PC-9 (cell line): ENCODE measurements around the gene UNC5B. TPM values are rescaled to one million over a fixed set of nuclear protein-coding genes. Genes with fewer than 3 reads are reported as not detected.

Experiments used
- BruUV-seq: library from RNA; stranded (reverse); fragments of 400-500 nt; replicated peaks from 2 replicates; lab custom pipeline; 2021; lab: Mats Ljungman, UMichigan
- CTCF ChIA-PET: fragments of 300-600 bp; sonication (Branson Sonifier 250); formaldehyde crosslinking; loops from one replicate; lab custom pipeline; 2022; ENCODE audit warnings: antibody characterized with exemption; lab: Charles Lee
- POLR2A ChIA-PET: fragments of 300-600 bp; sonication (Branson Sonifier 250); formaldehyde crosslinking; loops from one replicate; lab custom pipeline; 2022; ENCODE audit warnings: antibody characterized with exemption; ENCODE audit not compliant: unreplicated experiment; lab: Charles Lee
- DNase-seq, 2 experiments: peaks; one replicate each; pipeline versions ENCODE4 v3.0.0 to v3.0.0-alpha.2; 2015 to 2022; ENCODE audit warnings: mixed read lengths in 1 of 2
- H2AFZ ChIP-seq: fragments of 200-600 bp; sonication (generic); 2 replicates; pipeline ENCODE4 v1.8.1; 2017; ENCODE audit warnings: antibody characterized with exemption
- H3F3A ChIP-seq: fragments of 200-600 bp; sonication (generic); 2 replicates; pipeline ENCODE4 v1.8.1; 2017; ENCODE audit warnings: antibody characterized with exemption, mild to moderate bottlenecking, low read depth; ENCODE audit not compliant: insufficient read depth
- H3K27ac ChIP-seq: fragments of 200-600 bp; sonication (generic); 2 replicates; pipeline ENCODE4 v1.6.1; 2016; ENCODE audit warnings: mixed run types
- H3K27me3 ChIP-seq: fragments of 200-600 bp; sonication (generic); 2 replicates; pipeline ENCODE4 v1.6.1; 2016; ENCODE audit warnings: low read depth, mixed run types; ENCODE audit not compliant: insufficient read depth
- H3K36me3 ChIP-seq: fragments of 200-600 bp; sonication (generic); 2 replicates; pipeline ENCODE4 v1.6.1; 2016; ENCODE audit warnings: low read depth, mixed run types
- H3K4me1 ChIP-seq: fragments of 200-600 bp; sonication (generic); replicated peaks from 2 replicates; pipeline ENCODE4 v1.6.1; 2016; ENCODE audit warnings: mixed run types; ENCODE audit not compliant: insufficient read depth
- H3K4me2 ChIP-seq: fragments of 200-600 bp; sonication (generic); 2 replicates; pipeline ENCODE4 v1.6.1; 2017; ENCODE audit warnings: mixed run types
- H3K4me3 ChIP-seq: fragments of 200-600 bp; sonication (generic); 2 replicates; pipeline ENCODE4 v1.6.1; 2016; ENCODE audit warnings: mixed run types
- H3K79me2 ChIP-seq: fragments of 200-600 bp; sonication (generic); 2 replicates; pipeline ENCODE4 v1.6.1; 2017; ENCODE audit warnings: low read depth, mixed run types
- H3K9me2 ChIP-seq: fragments of 200-600 bp; sonication (generic); 2 replicates; pipeline ENCODE4 v1.8.1; 2017; ENCODE audit warnings: mild to moderate bottlenecking; ENCODE audit not compliant: insufficient read depth
- H3K9me3 ChIP-seq: fragments of 200-600 bp; sonication (generic); 2 replicates; pipeline ENCODE4 v1.8.1; 2016; ENCODE audit warnings: low read depth; ENCODE audit not compliant: insufficient read depth
- H4K20me1 ChIP-seq: fragments of 200-600 bp; sonication (generic); 2 replicates; pipeline ENCODE4 v1.8.1; 2017; ENCODE audit not compliant: insufficient read depth
- CTCF ChIP-seq: fragments of 200-600 bp; sonication (generic); conservative IDR thresholded peaks from 2 replicates; pipeline ENCODE4 v1.6.1; 2017; ENCODE audit warnings: mixed run types, antibody characterized with exemption, mild to moderate bottlenecking, moderate library complexity
- EZH2 ChIP-seq: fragments of 200-600 bp; sonication (generic); IDR thresholded peaks from 2 replicates; pipeline ENCODE4 v1.8.0; 2017; ENCODE audit warnings: antibody characterized with exemption, low read depth
- intact Hi-C: fragments of 100-400 bp; cut with micrococcal nuclease; formaldehyde crosslinking; loops from one replicate; pipeline ENCODE4 v1.10.0; 2022; ENCODE audit not compliant: unreplicated experiment
- total RNA-seq: library from RNA; stranded (reverse); gene quantifications from 2 replicates; pipeline ENCODE4 v1.2.3, GENCODE V29; 2021

The UNC5B gene
- total RNA-seq, 1 experiment from 2014 or later = 1.7 TPM

DNA sequence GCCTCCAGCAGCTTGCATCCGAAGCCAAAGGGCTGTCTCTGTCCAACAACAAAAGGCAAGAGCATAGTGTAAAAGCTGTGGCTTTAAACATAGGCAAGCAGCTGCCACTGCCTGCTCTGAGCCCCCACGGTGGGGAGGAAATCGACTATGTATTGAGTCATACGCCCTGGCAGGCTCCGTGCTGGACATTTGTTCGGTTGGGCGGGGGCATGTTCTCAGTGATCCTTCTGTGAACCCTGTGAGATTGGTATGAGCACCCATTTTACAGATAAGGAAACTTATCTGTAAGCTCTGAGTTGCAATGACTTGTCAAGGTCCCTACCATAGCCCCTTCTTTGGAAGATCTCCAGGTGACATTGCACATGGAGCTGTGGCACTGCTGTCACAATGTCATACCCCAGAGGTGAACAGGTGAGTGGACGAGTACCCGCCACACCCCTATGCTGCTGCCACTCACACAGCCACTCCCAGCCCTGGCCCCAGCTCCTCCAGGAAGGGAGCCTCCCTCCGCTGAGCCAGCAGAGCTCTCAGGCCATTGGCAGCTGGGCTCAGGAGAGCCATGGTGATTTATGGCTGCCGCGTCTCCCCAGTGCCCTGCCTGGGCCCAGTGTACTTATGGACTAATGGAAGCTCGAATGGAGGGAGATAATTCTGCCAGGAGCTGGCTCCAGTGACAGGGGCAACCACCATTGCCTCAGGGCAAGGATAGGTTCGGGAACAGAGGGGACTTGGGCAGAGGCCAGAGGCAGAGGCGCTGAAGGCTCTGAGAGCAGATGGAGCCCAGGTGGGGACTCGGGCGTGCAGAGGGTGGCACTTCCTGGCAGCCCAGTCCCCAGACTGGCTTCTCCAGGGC lies 43.7 kb downstream of the UNC5B start:
- Histone ChIP-seq H3K36me3 (no peaks in the 10 kb centered on the region), H3K4me1 (peaks cover 74% of the 10 kb centered on the region), H3K27me3 (no peaks in the 10 kb centered on the region), H2AFZ (peak overlapping the region; percentile 74; the same call in 1 of the 2 replicates), H4K20me1 (no peaks in the 10 kb centered on the region), H3K79me2 (no peaks in the 10 kb centered on the region), H3K9me2 (no peaks in the 10 kb centered on the region), H3K27ac (peak overlapping the region; percentile 25), H3K4me3 (peak overlapping the region; percentile 43; the same call in 1 of the 2 replicates), H3F3A (peaks cover 29% of the 10 kb centered on the region), H3K4me2 (peak overlapping the region; percentile 77), H3K9me3 (no peaks in the 10 kb centered on the region)
- peak; percentile 83 to 86 for DNase-seq
- ChIA-PET POLR2A (interaction anchor here (0.7 to 1.0 kb wide), 2 partner anchors 9 to 51 kb away, joined by 4 to 5 read pairs; no protein-coding TSS in a partner anchor), CTCF (interaction anchor here (1.0 kb wide), 1 partner anchor 11 kb away, joined by 3 read pairs; no protein-coding TSS in a partner anchor)
- TF ChIP-seq CTCF (no peak), EZH2 (no peak)
- intact Hi-C loops = loop anchor here (1.0 to 5.0 kb wide), 2 partner anchors 9 to 44 kb away; partner anchors contain the start of gene UNC5B
- no TSS peak for BruUV-seq

DNA sequence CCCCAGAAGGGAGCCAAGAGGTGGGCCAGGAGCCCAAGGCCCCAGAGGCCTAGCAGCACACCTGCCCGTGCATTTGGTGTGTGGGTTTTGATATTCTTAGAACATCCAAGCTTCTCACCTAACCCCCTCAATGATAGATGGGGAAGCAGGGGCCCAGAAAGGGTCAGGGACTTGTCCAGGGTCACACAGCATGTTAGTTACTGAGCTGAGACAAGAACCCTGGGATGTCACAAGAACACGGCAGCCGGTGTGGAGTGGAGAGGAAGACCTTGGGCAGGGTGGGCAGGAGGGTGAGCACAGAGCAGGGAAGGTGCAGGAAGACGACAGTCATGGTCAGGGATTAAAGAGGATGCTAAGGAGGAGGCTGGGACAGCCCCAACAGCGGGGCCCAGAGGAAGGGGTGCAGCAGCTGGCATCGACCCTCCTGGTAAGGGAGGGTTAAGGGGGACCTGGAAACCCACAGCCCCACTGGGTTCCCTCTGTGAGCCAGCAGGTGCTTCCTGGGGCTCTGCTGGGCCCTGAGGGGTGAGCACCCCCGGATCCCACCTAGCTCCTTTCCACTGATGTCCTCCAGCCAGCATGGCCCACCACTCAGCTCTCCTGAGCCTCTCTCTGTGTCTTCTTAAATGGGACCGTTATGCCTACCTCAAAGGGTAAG lies 44.4 kb downstream of the UNC5B start:
- Histone ChIP-seq H3K4me2 (peak overlapping the region; percentile 77), H3F3A (peaks cover 29% of the 10 kb centered on the region), H3K9me2 (no peaks in the 10 kb centered on the region), H3K36me3 (no peaks in the 10 kb centered on the region), H3K27ac (peak overlapping the region; percentile 25), H3K79me2 (no peaks in the 10 kb centered on the region), H3K4me1 (peaks cover 69% of the 10 kb centered on the region), H3K4me3 (peak overlapping the region; percentile 43; the same call in 1 of the 2 replicates), H3K27me3 (no peaks in the 10 kb centered on the region), H4K20me1 (no peaks in the 10 kb centered on the region), H3K9me3 (no peaks in the 10 kb centered on the region), H2AFZ (peak overlapping the region; percentile 74; the same call in 1 of the 2 replicates)
- BruUV-seq = TSS peak; percentile 56
- no peak for DNase-seq
- TF ChIP-seq CTCF = no peak
- TF ChIP-seq EZH2 = no peak
- CTCF ChIA-PET = interaction anchor here (1.0 kb wide), 1 partner anchor 11 kb away, joined by 3 read pairs; no protein-coding TSS in a partner anchor
- intact Hi-C loops = loop anchor here (1.0 to 5.0 kb wide), 2 partner anchors 9 to 44 kb away; partner anchors contain the start of gene UNC5B
- POLR2A ChIA-PET = no interaction called here

DNA sequence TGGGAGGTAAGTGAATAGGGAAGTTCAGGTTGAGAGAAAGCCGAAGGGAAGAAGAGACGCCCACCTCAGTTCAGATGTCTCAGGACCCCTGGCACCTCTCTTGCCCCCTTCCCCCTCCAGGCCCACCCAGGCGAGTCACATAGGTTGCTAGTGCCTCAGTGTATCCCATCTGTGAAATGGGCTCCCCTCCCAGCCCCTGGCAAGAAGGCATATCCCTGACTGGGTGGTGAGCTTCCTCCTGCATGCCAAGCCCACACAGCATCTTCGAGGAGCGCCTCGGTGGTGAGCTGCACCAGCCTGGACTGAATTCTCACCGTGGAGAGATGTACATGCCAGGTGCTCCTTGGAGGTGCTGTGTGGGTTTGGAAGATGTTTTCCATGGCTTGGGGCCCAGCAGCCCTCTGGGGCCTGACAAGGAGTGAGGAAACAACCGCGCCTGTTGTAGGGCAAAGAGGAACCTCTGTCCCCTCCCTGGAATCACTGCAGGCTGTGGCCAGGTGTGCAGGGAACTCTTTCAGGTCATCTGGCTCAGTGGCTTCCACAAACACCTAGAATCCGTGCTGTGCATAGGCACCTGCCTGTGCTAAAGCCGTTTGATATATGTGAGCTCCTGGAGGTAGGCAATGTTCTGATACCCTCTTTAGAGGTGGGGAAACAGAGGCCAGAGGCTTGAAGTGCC lies 45.1 kb downstream of the UNC5B start:
- Histone ChIP-seq H3F3A (peaks cover 23% of the 10 kb centered on the region), H3K4me2 (peak overlapping the region; percentile 77; the same call in 1 of the 2 replicates), H3K27me3 (no peaks in the 10 kb centered on the region), H4K20me1 (no peaks in the 10 kb centered on the region), H3K79me2 (no peaks in the 10 kb centered on the region), H3K36me3 (no peaks in the 10 kb centered on the region), H3K27ac (no peak overlapping the region), H3K9me3 (no peaks in the 10 kb centered on the region), H3K9me2 (no peaks in the 10 kb centered on the region), H3K4me1 (peaks cover 63% of the 10 kb centered on the region), H3K4me3 (no peak overlapping the region), H2AFZ (no peak overlapping the region)
- CTCF ChIA-PET = no interaction called here
- POLR2A ChIA-PET = no interaction called here
- no TSS peak for BruUV-seq
- intact Hi-C loops = loop anchor here (5.0 kb wide), 1 partner anchor 45 kb away; the partner anchor contains the start of gene UNC5B
- TF ChIP-seq EZH2 (no peak), CTCF (no peak)
- no peak for DNase-seq
